Trophoblast cell (in vitro differentiated cells and primary cell): ENCODE measurements around the gene PET100.

Source experiments
- DNase-seq, 2 donors: peaks; one replicate each; pipeline ENCODE4 v3.0.0-alpha.2; 2016
- H2AFZ ChIP-seq: 2 replicates; pipeline ENCODE4 v1.6.1; 2013; ENCODE audit warnings: low read length, moderate library complexity, mild to moderate bottlenecking; ENCODE audit not compliant: insufficient read depth, poor library complexity
- H2AK5ac ChIP-seq: 2 replicates; pipeline ENCODE4 v1.6.1; 2013; ENCODE audit warnings: mild to moderate bottlenecking, low read length
- H2BK120ac ChIP-seq: 2 replicates; pipeline ENCODE4 v1.6.1; 2013; ENCODE audit warnings: low read length, mild to moderate bottlenecking, moderate library complexity; ENCODE audit not compliant: insufficient read depth, poor library complexity
- H2BK12ac ChIP-seq: 2 replicates; pipeline ENCODE4 v1.6.1; 2013; ENCODE audit warnings: mild to moderate bottlenecking, low read length, moderate library complexity
- H2BK5ac ChIP-seq: 2 replicates; pipeline ENCODE4 v1.6.1; 2013; ENCODE audit warnings: low read length, low read depth, moderate library complexity, mild to moderate bottlenecking; ENCODE audit not compliant: poor library complexity
- H3K14ac ChIP-seq: 2 replicates; pipeline ENCODE4 v1.6.1; 2013; ENCODE audit warnings: mild to moderate bottlenecking, low read length
- H3K18ac ChIP-seq: 2 replicates; pipeline ENCODE4 v1.6.1; 2013; ENCODE audit warnings: mild to moderate bottlenecking, low read length
- H3K23ac ChIP-seq: 2 replicates; pipeline ENCODE4 v1.6.1; 2013; ENCODE audit warnings: low read length
- H3K27ac ChIP-seq: 2 replicates; pipeline ENCODE4 v1.5.1; 2013; ENCODE audit warnings: low read depth, mild to moderate bottlenecking, inconsistent platforms, low read length, moderate library complexity
- H3K27me3 ChIP-seq: 2 replicates; pipeline ENCODE4 v1.6.1; 2013; ENCODE audit warnings: inconsistent platforms, mild to moderate bottlenecking, low read length, moderate library complexity; ENCODE audit not compliant: insufficient read depth
- H3K36me3 ChIP-seq, 2 experiments: 1 replicate in 1 of 2; 2 replicates in 1 of 2; pipeline ENCODE4 v1.6.1; 2013; ENCODE audit warnings: low read length in 2 of 2, mild to moderate bottlenecking in 2 of 2, moderate library complexity in 1 of 2; ENCODE audit not compliant: insufficient read depth in 2 of 2, control insufficient read depth in 1 of 2
- H3K4ac ChIP-seq: 2 replicates; pipeline ENCODE4 v1.6.1; 2013; ENCODE audit warnings: low read depth, mild to moderate bottlenecking, low read length, moderate library complexity
- H3K4me1 ChIP-seq, 2 experiments: 1 replicate in 1 of 2; 2 replicates in 1 of 2; pipeline ENCODE4 v1.6.1; 2013; ENCODE audit warnings: low read length in 2 of 2, mild to moderate bottlenecking in 2 of 2, moderate library complexity in 1 of 2; ENCODE audit not compliant: insufficient read depth in 2 of 2, control insufficient read depth in 1 of 2
- H3K4me2 ChIP-seq: 2 replicates; pipeline ENCODE4 v1.6.1; 2013; ENCODE audit warnings: inconsistent platforms, mild to moderate bottlenecking, low read length, moderate library complexity
- H3K4me3 ChIP-seq: 2 replicates; pipeline ENCODE4 v1.5.1; 2013; ENCODE audit warnings: mild to moderate bottlenecking, low read depth, low read length, inconsistent platforms
- H3K79me1 ChIP-seq: one replicate; pipeline ENCODE4 v1.6.1; 2013; ENCODE audit warnings: low read length
- H3K79me2 ChIP-seq: 2 replicates; pipeline ENCODE4 v1.6.1; 2013; ENCODE audit warnings: low read length, mild to moderate bottlenecking; ENCODE audit not compliant: control insufficient read depth, insufficient read depth, poor library complexity
- H3K9ac ChIP-seq: 2 replicates; pipeline ENCODE4 v1.6.1; 2013; ENCODE audit warnings: mild to moderate bottlenecking, low read length
- H3K9me3 ChIP-seq: 2 replicates; pipeline ENCODE4 v1.6.1; 2013; ENCODE audit warnings: low read depth, mild to moderate bottlenecking, control low read depth, inconsistent platforms, low read length; ENCODE audit not compliant: insufficient read depth
- H4K12ac ChIP-seq: 2 replicates; pipeline ENCODE4 v1.6.1; 2013; ENCODE audit warnings: low read depth, mild to moderate bottlenecking, low read length, moderate library complexity
- H4K8ac ChIP-seq: 2 replicates; pipeline ENCODE4 v1.6.1; 2013; ENCODE audit warnings: low read depth, mild to moderate bottlenecking, low read length, moderate library complexity
- H4K91ac ChIP-seq: one replicate; pipeline ENCODE4 v1.6.1; 2013; ENCODE audit warnings: low read depth, mild to moderate bottlenecking, low read length, moderate library complexity
- WGBS: extraction: QIAGEN DNeasy Blood & Tissue Kit; methylation state at CpG from one replicate; pipeline ENCODE4 v1.1.7; 2013; ENCODE audit warnings: missing lambda C conversion rate; ENCODE audit not compliant: insufficient read length, insufficient coverage; ENCODE audit errors: extremely low coverage; 5-methylcytosine and 5-hydroxymethylcytosine counted together

Gene PET100

DNA sequence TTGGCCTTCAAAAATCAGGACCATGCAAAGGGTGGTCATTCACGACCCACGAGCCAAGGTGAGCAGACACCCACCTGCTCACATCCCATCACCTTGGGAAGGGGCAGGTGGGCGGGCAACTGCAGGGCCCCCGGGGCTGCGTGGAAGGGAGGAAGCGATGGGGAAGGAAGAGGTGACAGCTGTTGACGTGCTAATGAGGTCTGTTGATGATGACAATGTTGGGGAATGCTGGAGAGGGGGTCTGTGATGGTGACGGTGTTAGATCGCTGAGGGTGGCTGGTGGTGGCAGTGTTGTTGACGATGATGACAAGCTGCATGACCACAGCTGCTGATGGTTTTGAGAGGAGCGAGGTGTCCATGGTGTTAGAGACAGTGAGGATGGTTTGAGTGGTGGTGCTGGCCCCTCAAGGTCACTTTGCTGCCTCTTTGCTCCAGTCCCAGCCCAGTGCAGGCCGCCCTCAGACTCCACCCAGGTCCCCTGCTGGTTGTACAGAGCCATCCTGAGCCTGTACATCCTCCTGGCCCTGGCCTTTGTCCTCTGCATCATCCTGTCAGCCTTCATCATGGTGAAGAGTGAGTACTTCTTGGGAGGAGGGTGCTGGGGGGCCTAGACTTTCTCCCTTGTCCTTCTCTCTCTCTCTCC is 48.2 kb downstream of the PET100 start:
- Histone ChIP-seq H3K4me1 (peaks cover 2 to 11% of the 10 kb centered on the region in 2 experiments), H3K18ac (no peak overlapping the region), H2BK12ac (no peak overlapping the region), H3K14ac (no peak overlapping the region), H3K79me1 (peaks cover 4% of the 10 kb centered on the region), H3K4me3 (no peak overlapping the region), H3K9ac (no peak overlapping the region), H2BK5ac (no peak overlapping the region), H2AFZ (no peak overlapping the region), H3K79me2 (peaks cover 4% of the 10 kb centered on the region), H4K91ac (no peak overlapping the region), H3K4me2 (no peak overlapping the region), H3K27ac (no peak overlapping the region), H3K36me3 (peaks cover 8% of the 10 kb centered on the region in 2 experiments), H3K27me3 (no peaks in the 10 kb centered on the region), H2AK5ac (no peak overlapping the region), H4K12ac (no peak overlapping the region), H3K4ac (no peak overlapping the region), H4K8ac (no peak overlapping the region), H3K23ac (no peak overlapping the region), H3K9me3 (peaks cover 8% of the 10 kb centered on the region), H2BK120ac (no peak overlapping the region)
- no peak for DNase-seq
- no CpG with 5 or more reads among the region's 12 CpGs for WGBS

DNA sequence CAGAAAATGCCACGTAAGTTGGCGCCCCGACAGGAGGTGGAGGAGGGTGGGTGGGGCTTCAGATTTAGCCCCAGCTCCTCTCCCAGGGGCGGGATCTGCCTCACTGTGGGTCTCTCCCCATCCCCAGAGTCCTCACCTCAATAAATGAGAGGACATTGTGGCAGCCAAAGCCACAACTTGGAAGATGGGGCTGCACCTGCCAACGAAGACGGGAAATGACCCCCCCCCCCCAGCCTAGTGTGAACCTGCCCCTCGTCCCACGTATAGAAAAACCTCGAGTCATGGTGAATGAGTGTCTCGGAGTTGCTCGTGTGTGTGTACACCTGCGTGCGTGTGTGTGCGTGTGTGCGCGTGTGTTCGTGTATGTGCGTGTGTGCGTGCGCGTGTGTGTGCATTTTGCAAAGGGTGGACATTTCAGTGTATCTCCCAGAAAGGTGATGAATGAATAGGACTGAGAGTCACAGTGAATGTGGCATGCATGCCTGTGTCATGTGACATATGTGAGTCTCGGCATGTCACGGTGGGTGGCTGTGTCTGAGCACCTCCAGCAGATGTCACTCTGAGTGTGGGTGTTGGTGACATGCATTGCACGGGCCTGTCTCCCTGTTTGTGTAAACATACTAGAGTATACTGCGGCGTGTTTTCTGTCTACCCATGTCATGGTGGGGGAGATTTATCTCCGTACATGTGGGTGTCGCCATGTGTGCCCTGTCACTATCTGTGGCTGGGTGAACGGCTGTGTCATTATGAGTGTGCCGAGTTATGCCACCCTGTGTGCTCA is 49.6 kb downstream of the PET100 start:
- no peak overlapping the region for H3K9ac ChIP-seq
- H4K12ac ChIP-seq: no peak overlapping the region
- H2BK120ac ChIP-seq: no peak overlapping the region
- no peak overlapping the region for H3K18ac ChIP-seq
- H3K27me3 ChIP-seq: no peaks in the 10 kb centered on the region
- no peak overlapping the region for H2BK12ac ChIP-seq
- peaks cover 14 to 17% of the 10 kb centered on the region in 2 experiments for H3K36me3 ChIP-seq
- H2AK5ac ChIP-seq: no peak overlapping the region
- H3K27ac ChIP-seq: no peak overlapping the region
- peaks cover 2 to 11% of the 10 kb centered on the region in 2 experiments for H3K4me1 ChIP-seq
- H4K91ac ChIP-seq: no peak overlapping the region
- H3K4me2 ChIP-seq: no peak overlapping the region
- peaks cover 4% of the 10 kb centered on the region for H3K79me1 ChIP-seq
- no peak overlapping the region for H3K4me3 ChIP-seq
- peaks cover 4% of the 10 kb centered on the region for H3K79me2 ChIP-seq
- peak; percentile 38 to 49 for DNase-seq
- no peak overlapping the region for H3K14ac ChIP-seq
- H2AFZ ChIP-seq: no peak overlapping the region
- H3K4ac ChIP-seq: no peak overlapping the region
- H2BK5ac ChIP-seq: no peak overlapping the region
- no peak overlapping the region for H4K8ac ChIP-seq
- H3K23ac ChIP-seq: no peak overlapping the region
- H3K9me3 ChIP-seq: peaks cover 8% of the 10 kb centered on the region
- no CpG with 5 or more reads among the region's 30 CpGs for WGBS

DNA sequence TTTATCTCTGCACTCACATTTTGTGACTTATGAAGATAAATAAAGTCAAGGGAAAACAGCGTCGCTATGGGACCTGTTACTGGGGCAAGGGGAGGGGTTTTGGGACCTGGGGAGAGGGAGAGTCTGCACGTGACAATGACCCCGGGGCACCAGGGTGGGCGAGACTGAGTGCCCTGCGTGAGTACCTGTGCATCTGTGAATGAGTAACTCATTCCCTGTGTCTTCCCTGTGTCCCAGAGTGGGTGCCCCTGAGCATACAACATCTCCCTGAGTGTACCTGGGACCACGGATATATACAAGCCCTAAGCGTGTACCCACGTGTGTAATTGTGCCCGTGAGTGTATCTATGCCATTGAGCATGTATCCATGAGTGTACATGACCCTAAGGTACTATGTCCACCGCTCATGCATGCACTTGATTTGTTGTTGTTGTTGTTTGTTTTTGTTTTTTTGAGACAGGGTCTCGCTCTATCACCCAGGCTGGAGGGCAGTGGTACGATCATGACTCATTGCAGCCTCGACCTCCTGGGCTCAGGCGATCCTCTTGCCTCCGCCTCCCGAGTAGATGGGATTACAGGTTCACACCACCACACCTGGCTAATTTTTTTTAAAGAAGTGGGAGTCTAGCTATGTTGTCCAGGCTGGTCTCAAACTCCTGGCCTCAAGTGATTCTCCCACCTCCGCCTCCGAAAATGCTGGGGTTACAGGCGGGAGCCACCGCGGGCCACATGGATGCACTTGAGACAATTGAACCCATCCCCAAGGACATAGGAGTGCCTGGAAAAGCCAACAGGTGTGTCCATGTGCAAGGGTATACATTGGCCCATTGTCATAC is 50.4 kb downstream of the PET100 start:
- Histone ChIP-seq H3K36me3 (peaks cover 14 to 17% of the 10 kb centered on the region in 2 experiments), H2BK120ac (no peak overlapping the region), H3K27me3 (no peaks in the 10 kb centered on the region), H3K4me1 (peaks cover 2 to 11% of the 10 kb centered on the region in 2 experiments), H3K4me2 (peak overlapping the region; percentile 67), H4K91ac (peak overlapping the region; percentile 56), H2BK5ac (no peak overlapping the region), H3K23ac (no peak overlapping the region), H3K9me3 (peaks cover 8% of the 10 kb centered on the region), H2AK5ac (no peak overlapping the region), H2BK12ac (no peak overlapping the region), H4K12ac (peak overlapping the region; percentile 95), H4K8ac (peak overlapping the region; percentile 94), H3K79me2 (peaks cover 4% of the 10 kb centered on the region), H3K14ac (no peak overlapping the region), H3K79me1 (peaks cover 4% of the 10 kb centered on the region), H2AFZ (peak overlapping the region; percentile 93), H3K9ac (no peak overlapping the region), H3K18ac (no peak overlapping the region), H3K4ac (no peak overlapping the region), H3K27ac (no peak overlapping the region), H3K4me3 (no peak overlapping the region)
- no peak for DNase-seq
- no CpG with 5 or more reads among the region's 22 CpGs for WGBS

DNA sequence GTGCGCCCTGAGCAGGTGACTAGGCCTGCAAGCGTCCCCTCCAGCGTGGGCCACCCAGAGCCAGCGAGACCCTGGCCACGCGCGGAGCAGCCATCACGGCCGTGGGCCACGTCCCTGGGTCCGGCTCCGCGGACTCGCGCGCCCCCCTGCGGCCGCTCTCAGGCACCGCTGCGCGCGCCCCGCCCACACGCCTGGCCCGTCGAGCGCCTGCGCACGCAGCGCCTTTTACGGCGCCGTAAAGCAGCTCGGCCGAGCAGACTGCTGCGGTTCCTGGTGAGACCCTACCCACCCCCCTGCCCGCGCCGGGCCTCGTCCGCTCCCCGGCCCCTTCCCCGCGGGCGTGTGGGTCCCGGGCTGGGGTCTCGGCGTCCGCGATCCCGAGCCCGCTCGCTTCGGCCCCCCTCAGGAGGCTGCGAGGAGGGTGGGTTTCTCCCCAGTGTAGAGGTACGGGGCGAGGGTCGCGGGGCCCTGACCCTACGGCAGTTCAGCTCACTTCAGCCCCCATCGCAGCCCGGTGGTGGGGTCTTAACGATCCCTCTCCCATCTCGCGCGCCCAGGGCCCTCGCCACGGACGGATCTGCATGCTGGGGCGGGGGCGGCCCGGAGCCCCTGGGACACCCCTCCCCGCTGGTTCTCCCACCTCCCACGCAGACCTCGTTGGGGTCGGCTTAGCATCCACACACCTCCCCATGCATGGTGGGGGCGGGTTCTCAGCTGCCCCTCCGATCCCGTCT is 51.2 kb downstream of the PET100 start, which contains the start of gene TRAPPC5:
TRAPPC5 (plus strand) TSS at position 228 of the 734 bp plus-strand sequence. CDS start 1,421 bp downstream, outside the sequence.
- H4K12ac ChIP-seq: peak within 1 kb of the TSS; percentile 95
- no peak within 1 kb of the TSS for H2BK12ac ChIP-seq
- peaks cover 8% of the 10 kb centered on the region for H3K9me3 ChIP-seq
- H3K4me3 ChIP-seq: peak within 1 kb of the TSS; percentile 94
- H3K14ac ChIP-seq: peak within 1 kb of the TSS; percentile 95
- H3K9ac ChIP-seq: peak within 1 kb of the TSS; percentile 83
- peak within 1 kb of the TSS; percentile 93 for H2AFZ ChIP-seq
- peaks cover 7 to 16% of the 10 kb centered on the region in 2 experiments for H3K4me1 ChIP-seq
- peak within 1 kb of the TSS; percentile 20 for H2BK120ac ChIP-seq
- peak within 1 kb of the TSS; percentile 91 for H3K4ac ChIP-seq
- no peaks in the 10 kb centered on the region for H3K27me3 ChIP-seq
- WGBS: no CpG with 5 or more reads among the region's 79 CpGs
- peaks cover 14 to 17% of the 10 kb centered on the region in 2 experiments for H3K36me3 ChIP-seq
- H2BK5ac ChIP-seq: peak within 1 kb of the TSS; percentile 70
- peak within 1 kb of the TSS; percentile 9 for H3K27ac ChIP-seq
- no peak within 1 kb of the TSS for H3K23ac ChIP-seq
- H3K79me1 ChIP-seq: peaks cover 5% of the 10 kb centered on the region
- H4K8ac ChIP-seq: peak within 1 kb of the TSS; percentile 94
- peak; percentile 81 to 92 for DNase-seq
- H3K18ac ChIP-seq: peak within 1 kb of the TSS; percentile 30
- H3K79me2 ChIP-seq: peaks cover 4% of the 10 kb centered on the region
- H3K4me2 ChIP-seq: peak within 1 kb of the TSS; percentile 88
- peak within 1 kb of the TSS; percentile 56 for H4K91ac ChIP-seq
- H2AK5ac ChIP-seq: peak within 1 kb of the TSS; percentile 2
